NCI-H2196 treated with DMSO at 0.1 percent for 48 hours (cell line): ENCODE results near the gene ZSCAN30.

Source experiments
- DNase-seq: peaks from one replicate; lab custom pipeline; 2025; ENCODE audit not compliant: unreplicated experiment; lab: John Stamatoyannopoulos, UW

Gene ZSCAN30

GRCh38 chr18:35290094-35290735 lies at the start of gene ZSCAN30:
Gene ZSCAN30 (minus strand): TSS chr18:35290229. CDS start chr18:35264352, 25,877 bp downstream.
- peak; percentile 91 for DNase-seq

- no peak for DNase-seq
Measured at GRCh38 chr18:35337286-35337685, 47.3 kb upstream of the ZSCAN30 start.

- no peak for DNase-seq
Measured at GRCh38 chr18:35335866-35336265, 45.8 kb upstream of the ZSCAN30 start.

GRCh38 chr18:35334821-35335220 lies 44.8 kb upstream of the ZSCAN30 start:
- no peak for DNase-seq

GRCh38 chr18:35334212-35334611 lies 44.2 kb upstream of the ZSCAN30 start:
- no peak for DNase-seq

- DNase-seq: no peak
Measured at GRCh38 chr18:35331367-35332087, 41.5 kb upstream of the ZSCAN30 start.

- DNase-seq: no peak
Measured at GRCh38 chr18:35328868-35329267, 38.8 kb upstream of the ZSCAN30 start.

- no peak for DNase-seq
Measured at GRCh38 chr18:35326695-35327387, 36.8 kb upstream of the ZSCAN30 start.

GRCh38 chr18:35324926-35325655 lies 35.1 kb upstream of the ZSCAN30 start:
- no peak for DNase-seq

GRCh38 chr18:35322486-35323458 lies 32.7 kb upstream of the ZSCAN30 start:
- no peak for DNase-seq

GRCh38 chr18:35311496-35311895 lies 21.5 kb upstream of the ZSCAN30 start:
- no peak for DNase-seq

- no peak for DNase-seq
Measured at GRCh38 chr18:35306588-35307250, 16.7 kb upstream of the ZSCAN30 start.

- no peak for DNase-seq
Measured at GRCh38 chr18:35303610-35304009, 13.6 kb upstream of the ZSCAN30 start.

- DNase-seq: no peak
Measured at GRCh38 chr18:35296060-35296459, 6.0 kb upstream of the ZSCAN30 start.

GRCh38 chr18:35291166-35291565 lies 1.1 kb upstream of the ZSCAN30 start:
- no peak for DNase-seq

- DNase-seq: no peak
Measured at GRCh38 chr18:35289727-35290093, 319 bp downstream of the ZSCAN30 start.

- no peak for DNase-seq
Measured at GRCh38 chr18:35289293-35289692, 736 bp downstream of the ZSCAN30 start.

- DNase-seq: no peak
Measured at GRCh38 chr18:35284841-35285240, 5.2 kb downstream of the ZSCAN30 start.

- DNase-seq: no peak
Measured at GRCh38 chr18:35283923-35284794, 5.9 kb downstream of the ZSCAN30 start.
